Uterus (tissue), 4 donors: ENCODE results near the gene PDLIM4. TPM values are rescaled to one million over a fixed set of nuclear protein-coding genes. Genes with fewer than 3 reads are reported as not detected.

Experiments used
- DNase-seq, 2 donors: peaks; one replicate each; pipeline ENCODE4 v3.0.0-alpha.2; 2019 to 2020
- H3K27ac ChIP-seq, 2 donors: fragments of 200-600 bp; sonication (generic); 1 replicate in 1 of 2; 2 replicates in 1 of 2; pipeline ENCODE4 v1.5.1; 2016 to 2018
- H3K27me3 ChIP-seq, 2 donors: fragments of 200-600 bp; sonication (generic); one replicate each; pipeline ENCODE4 v1.5.1; 2018 to 2019; ENCODE audit warnings: control low read depth in 1 of 2
- H3K36me3 ChIP-seq, 2 donors: fragments of 200-600 bp; sonication (generic); one replicate each; pipeline ENCODE4 v1.5.1; 2019; ENCODE audit warnings: control low read depth in 1 of 2
- H3K4me1 ChIP-seq, 2 donors: fragments of 200-600 bp; sonication (generic); one replicate each; pipeline ENCODE4 v1.5.1; 2018 to 2019; ENCODE audit warnings: control low read depth in 1 of 2
- H3K4me3 ChIP-seq, 2 donors: fragments of 200-600 bp; sonication (generic); 1 replicate in 1 of 2; 2 replicates in 1 of 2; pipeline ENCODE4 v1.5.1; 2018 to 2019; ENCODE audit warnings: mild to moderate bottlenecking in 1 of 2
- H3K9me3 ChIP-seq, 2 donors: fragments of 200-600 bp; sonication (generic); one replicate each; pipeline ENCODE4 v1.5.1; 2019; ENCODE audit warnings: control low read depth in 1 of 2
- CTCF ChIP-seq, 4 experiments: fragments of 200-600 bp in 2 of 4; fragments of 450-650 bp in 2 of 4; sonication (generic) in 2 of 4; IDR thresholded peaks; one replicate each; pipeline ENCODE4 v1.5.1; 2016 to 2019; ENCODE audit warnings: antibody characterized with exemption in 4 of 4, mild to moderate bottlenecking in 2 of 4, moderate library complexity in 1 of 4
- POLR2A ChIP-seq, 2 donors: fragments of 450-650 bp; IDR thresholded peaks; one replicate each; pipeline ENCODE4 v1.6.1; 2016; ENCODE audit warnings: antibody characterized with exemption in 2 of 2, mild to moderate bottlenecking in 1 of 2, moderate library complexity in 1 of 2
- intact Hi-C: fragments of 100-400 bp; cut with DNase I; formaldehyde crosslinking; loops from one replicate; pipeline ENCODE4 v1.15.1; 2023; ENCODE audit warnings: low total_unique reads
- total RNA-seq, 4 donors: library from RNA; depleted of rRNA in 3 of 4; stranded (reverse); fragments of >200 nt in 3 of 4; gene quantifications; one replicate each; pipeline versions ENCODE4 v1.1.0 to v1.2.4, GENCODE V29; 2014 to 2023
- donor health status: DM: yes; HTN: yes; CAD: no.

PDLIM4 gene
- total RNA-seq, 4 donors from 2014 or later: 14.1 to 148 (median 45.3) TPM

DNA sequence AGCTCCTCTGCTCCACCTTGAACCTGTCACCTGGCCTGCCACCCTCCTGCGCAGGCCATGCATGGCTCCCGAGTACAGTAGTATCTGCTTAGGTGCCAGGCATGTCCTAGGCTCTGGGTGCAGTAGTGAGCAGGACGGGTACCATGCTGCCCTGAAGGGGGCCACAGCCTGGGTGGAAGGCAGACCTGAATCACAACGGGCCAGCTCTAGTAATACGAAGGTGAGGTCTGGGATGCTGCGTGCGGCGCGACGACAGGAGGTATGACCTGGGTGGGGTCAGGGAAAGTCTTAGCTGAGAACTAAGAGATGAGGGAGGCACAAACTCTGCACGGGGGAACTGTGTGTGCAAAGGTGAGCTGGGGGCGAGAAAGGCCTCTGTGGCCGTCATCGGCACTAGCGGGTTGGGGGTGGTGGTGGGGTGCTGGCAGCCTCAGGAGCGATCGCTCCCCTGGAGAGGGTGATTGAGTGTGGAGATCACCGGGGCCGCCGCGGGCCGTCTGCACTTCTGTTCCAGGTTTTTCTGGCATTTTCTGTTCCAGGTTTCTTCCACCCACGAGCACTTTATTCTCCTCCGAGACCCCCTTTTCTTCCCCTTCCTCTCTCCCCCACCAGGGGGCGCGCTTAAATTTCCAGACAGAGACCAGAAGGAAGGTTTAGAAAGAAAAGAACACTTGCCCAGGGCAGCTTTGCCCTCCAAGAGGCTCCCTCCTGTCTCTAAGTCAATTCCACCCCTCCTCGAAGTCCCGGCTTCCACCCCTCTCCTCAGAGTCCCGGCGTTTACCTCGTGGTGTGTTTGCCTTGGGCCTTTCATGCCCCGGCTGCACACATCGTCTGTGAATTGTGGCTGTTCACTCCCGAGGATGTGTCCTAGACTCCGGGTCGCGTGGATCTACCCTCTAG, 15.1 kb downstream of the PDLIM4 start:
- no peaks in the 10 kb centered on the region for H3K36me3 ChIP-seq
- intact Hi-C loops: no loop called here
- no peak overlapping the region for H3K4me3 ChIP-seq
- H3K4me1 ChIP-seq: peaks cover 0 to 18% of the 10 kb centered on the region in 2 donors
- no peaks in the 10 kb centered on the region for H3K9me3 ChIP-seq
- no peaks in the 10 kb centered on the region for H3K27me3 ChIP-seq
- no peak for TF ChIP-seq POLR2A (IDR thresholded peaks at IDR 0.05)
- TF ChIP-seq CTCF (IDR thresholded peaks at IDR 0.05): peak; percentile 64 to 88 (median 79)
- peak; percentile 60 to 67 for DNase-seq
- peak overlapping the region; percentile 43 to 50 for H3K27ac ChIP-seq

- intact Hi-C loops: no loop called here
- no peak overlapping the region for H3K4me3 ChIP-seq
- H3K27ac ChIP-seq: no peak overlapping the region
- peaks cover 0 to 11% of the 10 kb centered on the region in 2 donors for H3K4me1 ChIP-seq
- no peaks in the 10 kb centered on the region for H3K27me3 ChIP-seq
- TF ChIP-seq CTCF (IDR thresholded peaks at IDR 0.05): no peak
- no peak for TF ChIP-seq POLR2A (IDR thresholded peaks at IDR 0.05)
- H3K36me3 ChIP-seq: no peaks in the 10 kb centered on the region
- H3K9me3 ChIP-seq: no peaks in the 10 kb centered on the region
- DNase-seq: no peak
Measured at GRCh38 chr5:132273631-132274030, 16.1 kb downstream of the PDLIM4 start.

DNA sequence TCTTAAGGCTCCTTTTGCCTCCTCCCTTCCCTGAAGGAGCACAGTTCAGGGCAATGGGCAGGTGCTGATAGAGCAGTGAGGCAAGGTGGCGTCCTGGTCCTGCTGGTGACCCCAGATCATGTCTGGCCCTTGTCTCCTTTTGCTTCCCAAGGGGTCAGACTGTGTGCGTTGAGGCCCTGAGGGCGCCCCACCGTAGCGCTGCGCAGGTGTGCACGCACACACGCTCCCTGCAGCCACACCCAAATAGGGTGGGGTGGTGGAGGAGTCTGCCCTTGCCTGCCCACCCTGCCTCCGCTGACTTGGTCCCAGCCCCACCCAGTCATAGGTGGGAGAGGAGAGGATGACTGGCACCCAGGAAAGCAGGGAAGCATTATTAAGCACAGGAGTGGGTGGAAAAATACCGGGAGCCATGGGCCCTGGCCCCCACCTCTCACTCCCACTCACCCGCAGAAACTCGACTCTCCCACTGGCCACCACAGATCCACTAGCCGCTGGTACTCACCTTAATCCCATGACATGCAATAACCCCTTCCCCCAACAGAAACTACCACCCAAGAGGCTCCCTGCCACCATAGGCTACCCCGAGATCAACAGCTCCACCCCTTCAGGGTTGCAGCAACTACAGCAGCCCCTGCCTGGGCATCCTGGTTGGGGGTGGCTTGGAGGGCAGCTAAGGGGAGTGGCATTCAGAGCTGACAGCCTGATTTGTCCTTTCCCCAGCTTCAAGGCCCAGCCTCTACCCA, 16.7 kb downstream of the PDLIM4 start:
- Histone ChIP-seq H3K27ac (peak overlapping the region in 1 of 2 donors; percentile 21), H3K27me3 (no peaks in the 10 kb centered on the region), H3K4me3 (no peak overlapping the region), H3K4me1 (peaks cover 0 to 5% of the 10 kb centered on the region in 2 donors), H3K36me3 (no peaks in the 10 kb centered on the region), H3K9me3 (no peaks in the 10 kb centered on the region)
- intact Hi-C loops: no loop called here
- TF ChIP-seq CTCF (IDR thresholded peaks at IDR 0.05): no peak
- TF ChIP-seq POLR2A (IDR thresholded peaks at IDR 0.05): no peak
- DNase-seq: no peak

DNA sequence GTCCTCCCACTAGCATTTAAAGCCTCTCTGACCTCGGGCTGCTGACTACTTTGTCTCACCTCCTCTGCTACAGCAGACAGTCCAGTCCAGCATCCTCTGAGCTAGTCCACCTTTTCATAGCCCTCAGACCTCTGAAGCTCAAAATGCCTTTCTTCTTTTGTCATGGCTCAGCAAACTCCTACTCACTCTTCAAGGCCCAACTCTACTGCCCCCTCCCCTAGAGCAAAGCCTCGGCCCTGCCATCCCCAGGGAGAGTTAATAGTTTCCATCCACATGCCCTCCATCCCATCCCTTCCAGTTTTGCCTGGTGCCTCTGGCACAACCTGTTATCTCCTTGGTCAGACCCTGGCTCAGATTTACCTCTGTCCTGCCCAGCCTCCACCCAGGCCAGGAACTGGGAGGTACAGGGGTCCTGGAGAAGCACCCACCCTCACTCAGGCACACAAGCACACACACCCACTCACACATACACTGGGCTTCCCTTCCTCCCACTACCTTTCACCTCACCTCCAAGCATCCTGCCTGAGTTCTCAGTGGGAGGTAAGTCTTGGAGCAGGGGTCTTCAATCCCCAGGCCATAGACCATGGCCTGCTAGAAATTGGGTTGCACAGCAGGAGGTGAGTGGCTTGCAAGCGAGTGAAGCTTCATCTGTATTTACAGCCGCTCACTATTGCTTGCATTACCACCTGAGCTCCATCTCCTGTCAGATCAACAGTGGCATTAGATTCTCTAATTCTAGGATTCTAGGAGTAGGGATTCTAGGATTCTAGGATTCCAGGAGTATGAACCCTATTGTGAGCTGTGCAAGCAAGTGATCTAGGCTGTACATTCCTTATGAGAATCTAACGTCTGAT, 18.1 kb downstream of the PDLIM4 start:
- no peaks in the 10 kb centered on the region for H3K27me3 ChIP-seq
- H3K36me3 ChIP-seq: no peaks in the 10 kb centered on the region
- intact Hi-C loops: no loop called here
- no peak overlapping the region for H3K4me3 ChIP-seq
- no peaks in the 10 kb centered on the region for H3K4me1 ChIP-seq
- TF ChIP-seq POLR2A (IDR thresholded peaks at IDR 0.05) (no peak), CTCF (IDR thresholded peaks at IDR 0.05) (no peak)
- no peak for DNase-seq
- peak overlapping the region in 1 of 2 donors; percentile 21 for H3K27ac ChIP-seq
- H3K9me3 ChIP-seq: no peaks in the 10 kb centered on the region
